GM12865 (cell line): ENCODE measurements around the gene MON2.

Experiments used
- DNase-seq: peaks from one replicate; pipeline ENCODE4 v3.0.0; 2010; ENCODE audit warnings: low read depth
- H3K4me3 ChIP-seq: 2 replicates; pipeline ENCODE4 v1.5.1; 2011; ENCODE audit warnings: mild to moderate bottlenecking, low read depth, low read length, control low read depth
- CTCF ChIP-seq: IDR thresholded peaks from 2 replicates; pipeline ENCODE4 v1.5.1; 2011; ENCODE audit warnings: low read length, control low read depth, low read depth, inconsistent platforms; ENCODE audit not compliant: insufficient read depth; ENCODE audit errors: missing control alignments

Gene MON2

GRCh38 chr12:62649412-62650138 lies 182.9 kb downstream of the MON2 start:
- no peak for TF ChIP-seq CTCF
- no peak for DNase-seq
- no peak overlapping the region for H3K4me3 ChIP-seq
